Upper lobe of left lung (tissue), 4 donors: Measurements from ENCODE around the gene RERE.

Source experiments
- EP300 ChIP-seq, 4 donors: sonication (generic); formaldehyde crosslinking; IDR thresholded peaks; one replicate each; pipeline ENCODE4 v1.5.1; 2017; ENCODE audit warnings: antibody characterized with exemption in 4 of 4, control low read depth in 2 of 4
- POLR2A ChIP-seq, 4 donors: fragments of 450-650 bp; IDR thresholded peaks; one replicate each; pipeline ENCODE4 v1.5.1; 2016 to 2017; ENCODE audit warnings: antibody characterized with exemption in 4 of 4, mild to moderate bottlenecking in 2 of 4
- TF ChIP-seq, protein P1 (sequence below), 6 experiments: fragments of 450-650 bp in 4 of 6; fragments of 200-600 bp in 2 of 6; sonication (generic) in 2 of 6; IDR thresholded peaks; one replicate each; pipeline ENCODE4 v1.5.1; 2016 to 2019; ENCODE audit warnings: antibody characterized with exemption in 6 of 6

DNA sequence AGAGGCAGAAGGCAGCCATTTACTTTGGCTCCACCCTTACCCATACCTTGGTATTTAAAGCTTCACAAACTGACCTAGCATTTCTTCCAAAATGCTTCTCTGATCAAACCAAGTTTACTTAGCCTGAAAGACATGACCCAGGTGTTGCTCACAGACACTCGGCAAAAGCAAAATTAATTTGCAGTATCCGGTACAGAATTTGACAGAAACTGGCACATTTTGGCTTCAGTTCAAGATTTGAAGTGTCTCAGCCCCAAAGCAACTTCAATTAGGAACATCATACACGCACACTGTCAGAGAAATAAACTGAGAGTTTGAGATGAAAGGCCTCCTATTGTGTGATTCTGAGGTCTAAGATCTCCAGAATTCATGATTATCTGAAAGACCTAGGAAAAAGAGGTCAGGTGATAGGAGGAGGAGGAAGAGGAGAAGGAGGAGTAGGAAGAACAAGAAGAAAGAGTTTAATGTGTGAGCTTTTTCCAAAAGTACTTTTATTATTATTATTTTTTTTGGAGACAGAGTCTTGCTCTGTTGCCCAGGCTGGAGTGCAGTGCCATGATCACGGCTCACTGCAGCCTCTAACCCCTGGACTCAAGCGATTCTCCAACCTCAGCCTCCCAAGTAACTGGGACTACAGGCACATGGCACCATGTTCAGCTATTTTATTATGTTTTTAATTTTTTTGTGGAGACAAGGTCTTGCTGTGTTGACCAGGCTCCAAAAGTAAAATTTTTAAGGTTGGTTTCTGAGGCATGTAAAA is 355.9 kb downstream of the RERE start:
- TF ChIP-seq, protein P1, sequence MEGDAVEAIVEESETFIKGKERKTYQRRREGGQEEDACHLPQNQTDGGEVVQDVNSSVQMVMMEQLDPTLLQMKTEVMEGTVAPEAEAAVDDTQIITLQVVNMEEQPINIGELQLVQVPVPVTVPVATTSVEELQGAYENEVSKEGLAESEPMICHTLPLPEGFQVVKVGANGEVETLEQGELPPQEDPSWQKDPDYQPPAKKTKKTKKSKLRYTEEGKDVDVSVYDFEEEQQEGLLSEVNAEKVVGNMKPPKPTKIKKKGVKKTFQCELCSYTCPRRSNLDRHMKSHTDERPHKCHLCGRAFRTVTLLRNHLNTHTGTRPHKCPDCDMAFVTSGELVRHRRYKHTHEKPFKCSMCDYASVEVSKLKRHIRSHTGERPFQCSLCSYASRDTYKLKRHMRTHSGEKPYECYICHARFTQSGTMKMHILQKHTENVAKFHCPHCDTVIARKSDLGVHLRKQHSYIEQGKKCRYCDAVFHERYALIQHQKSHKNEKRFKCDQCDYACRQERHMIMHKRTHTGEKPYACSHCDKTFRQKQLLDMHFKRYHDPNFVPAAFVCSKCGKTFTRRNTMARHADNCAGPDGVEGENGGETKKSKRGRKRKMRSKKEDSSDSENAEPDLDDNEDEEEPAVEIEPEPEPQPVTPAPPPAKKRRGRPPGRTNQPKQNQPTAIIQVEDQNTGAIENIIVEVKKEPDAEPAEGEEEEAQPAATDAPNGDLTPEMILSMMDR (IDR thresholded peaks at IDR 0.05), result no peak
- TF ChIP-seq EP300 (IDR thresholded peaks at IDR 0.05) (no peak), POLR2A (IDR thresholded peaks at IDR 0.05) (no peak)
